Stimulated activated CD4-positive, alpha-beta T cell treated with anti-CD3 and anti-CD28 coated beads, Interleukin-4, amount 100 ng/mL, for 1 hour (primary cell): Measurements from ENCODE around the gene CANT1.

Experiments used
- DNase-seq: peaks from one replicate; pipeline ENCODE4 v3.0.0-alpha.2; 2020

CANT1 gene

GRCh38 chr17:79007504-79008381 lies 1.8 kb downstream of the CANT1 start:
- DNase-seq: no peak

GRCh38 chr17:79006794-79007503 lies 2.6 kb downstream of the CANT1 start:
- no peak for DNase-seq

GRCh38 chr17:79006046-79006445 lies 3.5 kb downstream of the CANT1 start:
- DNase-seq: no peak

DNA sequence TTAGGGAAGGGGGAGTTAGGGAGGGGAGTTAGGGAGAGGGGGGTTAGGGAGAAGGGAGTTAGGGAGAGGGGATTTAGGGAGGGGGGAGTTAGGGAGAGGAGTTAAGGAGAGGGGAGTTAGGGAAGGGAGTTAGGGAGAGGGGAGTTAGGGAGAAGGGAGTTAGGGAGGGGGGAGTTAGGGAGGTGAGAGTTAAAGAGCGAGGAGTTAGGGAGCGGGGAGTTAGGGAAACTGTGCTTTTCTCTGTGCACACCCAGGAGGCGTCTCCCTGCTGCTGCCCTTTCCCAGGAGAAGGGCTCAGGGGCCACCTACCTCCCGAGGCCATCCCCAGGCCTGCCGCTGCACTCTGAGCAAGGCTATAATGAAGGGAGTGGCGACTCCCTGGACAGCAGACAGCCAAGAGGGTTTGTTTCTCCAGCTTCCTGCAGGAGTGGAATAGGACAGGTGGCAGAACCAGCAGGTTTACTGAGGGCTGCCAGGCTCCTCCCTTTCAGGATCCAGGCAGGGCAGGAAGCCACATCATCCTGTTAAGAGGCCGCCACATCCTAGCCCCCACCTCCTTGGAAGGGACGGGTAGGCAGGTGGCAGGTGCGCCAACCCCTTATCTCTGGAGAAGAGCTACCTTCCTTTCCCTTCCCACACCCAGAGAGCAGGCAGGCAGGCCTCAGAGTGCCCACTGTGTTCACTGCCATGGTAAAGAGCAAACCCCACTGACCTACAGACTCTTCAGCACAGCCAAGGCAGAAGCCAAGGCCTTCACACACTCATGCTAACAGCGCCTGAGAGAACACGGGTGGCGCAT lies 4.3 kb downstream of the CANT1 start:
- DNase-seq: no peak

DNA sequence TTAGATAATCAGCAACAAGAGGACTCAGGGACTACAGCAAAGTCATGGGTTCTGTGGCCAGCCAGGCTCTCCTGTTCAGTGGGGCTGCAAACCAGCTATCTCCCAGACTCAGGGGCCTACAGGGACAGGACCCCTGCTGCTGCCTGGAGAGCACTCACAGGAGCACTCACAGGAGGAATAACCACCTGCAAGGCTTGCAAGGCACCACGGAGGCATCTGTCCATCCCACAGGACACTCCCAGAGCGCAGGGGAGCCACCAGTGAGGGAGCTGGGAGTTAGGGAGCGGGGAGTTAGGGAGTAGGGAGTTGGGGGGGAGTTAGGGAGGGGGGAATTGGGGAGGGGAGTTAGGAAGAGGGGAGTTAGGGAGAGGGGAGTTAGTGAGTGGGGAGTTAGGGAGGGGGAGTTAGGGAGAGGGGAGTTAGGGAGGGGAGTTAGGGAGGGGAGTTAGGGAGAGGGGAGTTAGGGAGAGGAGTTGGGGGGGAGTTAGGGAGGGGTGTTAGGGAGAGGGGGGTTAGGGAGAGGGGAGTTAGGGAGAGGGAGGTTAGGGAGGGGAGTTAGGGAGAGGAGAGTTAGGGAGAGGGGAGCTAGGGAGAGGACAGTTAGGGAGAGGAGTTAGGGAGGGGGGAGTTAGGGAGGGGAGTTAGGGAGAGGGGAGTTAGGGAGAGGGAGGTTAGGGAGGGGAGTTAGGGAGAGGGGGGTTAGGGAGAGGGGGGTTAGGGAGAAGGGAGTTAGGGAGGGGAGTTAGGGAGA lies 5.7 kb downstream of the CANT1 start:
- DNase-seq: no peak

DNA sequence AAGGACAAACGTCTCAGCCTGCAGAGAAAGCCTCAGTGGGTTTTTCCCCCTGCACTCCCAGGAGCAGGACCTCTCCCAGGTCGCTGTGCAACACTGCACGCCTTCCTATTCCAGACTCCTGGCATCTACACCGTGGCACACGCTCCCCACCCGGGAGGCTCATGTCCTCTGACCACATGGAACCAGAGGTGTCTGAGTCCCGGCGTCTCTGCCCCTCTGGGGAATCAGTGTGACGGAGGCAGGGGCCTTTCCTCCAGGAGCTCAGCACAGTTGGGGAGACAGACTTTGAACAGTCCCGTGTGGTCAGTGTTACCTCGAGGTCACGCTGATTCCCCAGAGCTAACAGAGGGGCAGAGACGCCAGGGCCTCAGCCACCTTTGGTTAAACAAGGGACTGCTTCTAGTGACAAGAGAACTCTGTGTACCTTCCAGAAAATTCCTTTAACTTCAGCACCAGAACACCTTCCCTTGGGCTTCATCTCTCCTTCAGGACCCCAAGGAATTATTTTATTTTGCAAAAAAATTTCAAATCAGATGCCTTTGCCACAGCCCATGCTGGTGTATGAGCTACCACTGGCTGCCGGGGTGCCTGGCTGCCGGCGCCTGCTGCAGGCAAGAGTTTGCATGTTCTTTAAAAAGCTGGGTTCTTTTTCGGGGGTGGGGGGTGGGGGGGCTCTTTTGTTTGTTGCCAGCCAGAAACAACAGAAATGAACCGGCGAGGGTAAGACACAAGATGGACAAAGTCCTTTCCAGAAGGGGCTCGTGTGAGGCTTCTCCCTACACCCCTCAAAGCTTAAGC lies 6.6 kb downstream of the CANT1 start:
- DNase-seq: no peak

GRCh38 chr17:79002291-79002690 lies 7.3 kb downstream of the CANT1 start:
- DNase-seq: no peak

DNA sequence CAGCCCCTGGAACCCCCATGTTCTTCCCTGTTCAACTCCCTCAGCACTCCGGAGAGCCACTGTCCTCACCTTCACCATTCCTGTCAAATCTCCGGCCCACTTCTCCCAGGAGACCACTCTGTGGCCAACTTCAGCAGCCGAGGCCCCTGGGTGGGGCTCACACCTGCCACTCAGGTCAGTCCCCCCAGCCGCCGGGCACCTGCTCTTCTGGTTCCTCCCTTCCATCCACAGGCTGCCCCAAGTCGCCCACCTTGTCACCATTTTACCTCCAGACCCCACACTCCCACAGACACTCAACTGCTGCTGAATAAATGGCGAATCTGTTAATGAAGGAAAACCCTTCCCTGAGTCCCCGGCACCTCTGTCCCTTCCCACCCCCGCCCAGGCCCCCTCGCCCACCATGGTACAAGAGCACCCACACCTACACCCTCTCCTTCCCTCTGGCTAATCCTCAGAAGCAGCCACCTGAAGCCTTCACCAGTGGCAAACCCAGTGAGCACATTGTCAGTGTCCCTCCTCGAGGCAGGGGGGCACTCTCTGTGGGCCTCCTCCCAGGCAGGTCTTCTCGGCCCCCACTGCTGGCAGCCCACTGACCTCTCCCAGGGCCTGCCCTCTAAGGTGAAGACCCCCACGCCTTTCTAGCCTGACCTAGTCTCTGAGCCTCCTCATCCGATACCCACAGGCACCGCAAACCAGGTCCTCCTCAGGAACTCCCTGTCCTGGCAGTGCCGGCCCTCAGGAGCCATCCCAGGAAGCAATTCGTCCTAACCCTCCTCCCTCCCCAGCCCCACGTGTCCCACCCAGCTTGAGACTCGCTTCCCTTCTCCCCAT lies 8.2 kb downstream of the CANT1 start:
- no peak for DNase-seq

GRCh38 chr17:79000396-79001189 lies 9.0 kb downstream of the CANT1 start:
- DNase-seq: no peak

DNA sequence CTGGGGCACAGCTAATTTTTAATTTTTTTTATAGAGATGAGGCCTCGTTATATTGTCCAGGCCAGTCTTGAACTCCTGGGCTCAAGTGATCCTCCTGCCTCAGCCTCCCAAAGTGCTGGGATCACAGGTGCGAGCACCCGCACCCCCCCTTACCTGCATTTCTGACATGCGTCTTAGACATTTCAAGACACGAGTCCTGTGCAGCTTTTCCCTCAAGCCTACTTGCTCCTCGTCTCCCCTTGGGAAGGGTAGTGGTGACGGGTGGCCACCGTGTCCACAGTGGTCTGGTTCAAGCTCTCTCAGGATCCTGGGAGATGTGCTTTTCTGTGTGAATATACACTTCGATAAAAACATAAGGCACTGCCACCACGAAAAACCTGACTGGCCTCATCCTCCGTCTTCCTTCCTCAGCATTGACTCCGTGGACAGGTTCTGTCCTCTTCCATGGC lies 9.6 kb downstream of the CANT1 start:
- DNase-seq: no peak

GRCh38 chr17:78999056-78999768 lies 10.4 kb downstream of the CANT1 start:
- no peak for DNase-seq

- no peak for DNase-seq
Observed at GRCh38 chr17:78998311-78999055, 11.1 kb downstream of the CANT1 start.

DNA sequence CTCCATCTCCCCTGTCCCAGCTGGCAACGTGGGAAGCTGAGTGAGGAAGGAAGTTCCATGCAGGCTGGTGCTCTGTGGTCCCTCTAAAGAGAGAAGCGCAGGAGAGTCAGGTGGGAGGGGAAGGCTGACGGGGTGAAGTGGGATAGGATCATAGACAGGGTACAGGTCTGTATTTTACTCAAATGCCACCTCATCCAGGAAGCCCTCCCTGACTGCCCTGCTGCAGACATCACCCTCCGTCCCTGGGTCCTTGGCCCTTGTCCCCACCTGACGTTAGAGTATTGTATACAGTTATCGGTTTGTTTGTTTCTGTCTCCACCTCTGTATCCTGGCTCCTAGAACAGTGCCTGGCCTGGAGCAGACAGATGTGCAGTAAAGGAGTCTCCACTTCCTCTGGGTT lies 11.7 kb downstream of the CANT1 start:
- no peak for DNase-seq

- DNase-seq: no peak
Observed at GRCh38 chr17:78997231-78997741, 12.3 kb downstream of the CANT1 start.

DNA sequence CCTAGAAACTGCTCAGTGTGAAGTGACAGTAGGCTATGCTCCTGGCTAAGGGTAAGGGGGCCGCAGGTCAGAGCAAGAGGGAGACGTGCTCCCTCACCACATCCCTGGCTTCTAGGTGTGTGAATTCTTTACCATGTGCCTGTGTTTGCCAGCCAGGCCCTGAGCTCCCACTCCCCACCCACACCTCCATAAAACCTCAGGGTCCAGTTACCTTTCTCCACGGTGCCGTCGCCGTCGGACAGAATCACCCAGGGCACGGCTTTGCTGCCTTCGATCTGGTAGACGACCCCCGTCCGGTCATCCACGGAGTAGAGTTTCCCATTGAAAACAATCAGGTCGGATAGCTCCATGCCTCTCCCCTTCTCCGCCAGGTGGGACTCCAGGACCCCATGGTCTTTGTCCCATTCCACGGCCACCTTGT lies 12.8 kb downstream of the CANT1 start:
- no peak for DNase-seq

DNA sequence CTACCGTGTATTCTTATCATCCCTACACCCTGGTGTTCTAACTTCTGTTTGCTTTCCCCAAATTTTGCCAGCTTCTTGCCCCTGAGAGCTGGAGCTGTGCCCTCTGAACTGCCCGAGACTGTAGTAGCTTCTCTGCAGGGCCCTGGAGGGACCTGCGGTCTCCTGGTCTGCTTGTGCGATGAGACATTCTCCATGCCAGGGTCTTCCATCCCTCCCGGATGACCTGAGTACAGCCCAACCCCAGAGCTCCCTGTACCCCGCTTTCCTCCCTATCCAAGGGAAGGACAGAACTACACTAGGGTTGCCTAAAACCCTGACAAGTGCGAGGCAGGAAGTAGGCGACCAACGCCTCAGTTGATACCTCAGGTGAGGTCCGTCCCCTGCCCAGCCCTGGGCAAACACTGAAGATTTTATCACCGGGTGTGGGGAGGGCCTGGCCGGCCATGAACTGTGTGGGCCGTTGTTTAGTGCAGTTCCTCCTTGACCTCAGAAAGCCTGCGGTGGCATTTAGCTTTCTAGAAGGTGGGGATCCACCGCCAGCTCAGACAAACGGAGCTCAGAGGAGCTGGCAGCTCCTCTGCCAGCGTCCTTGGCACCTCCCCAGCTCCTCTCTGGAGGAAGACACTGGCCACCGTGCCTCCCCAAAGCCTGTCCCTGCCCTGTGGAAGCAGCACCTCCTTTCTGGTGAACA lies 13.7 kb downstream of the CANT1 start:
- DNase-seq: no peak

GRCh38 chr17:78995022-78995760 lies 14.4 kb downstream of the CANT1 start:
- DNase-seq: no peak
